ENCODE results near the gene PIK3C2B. TPM values are rescaled to one million over a fixed set of nuclear protein-coding genes. Genes with fewer than 3 reads are reported as not detected.

The PIK3C2B gene, protein sequence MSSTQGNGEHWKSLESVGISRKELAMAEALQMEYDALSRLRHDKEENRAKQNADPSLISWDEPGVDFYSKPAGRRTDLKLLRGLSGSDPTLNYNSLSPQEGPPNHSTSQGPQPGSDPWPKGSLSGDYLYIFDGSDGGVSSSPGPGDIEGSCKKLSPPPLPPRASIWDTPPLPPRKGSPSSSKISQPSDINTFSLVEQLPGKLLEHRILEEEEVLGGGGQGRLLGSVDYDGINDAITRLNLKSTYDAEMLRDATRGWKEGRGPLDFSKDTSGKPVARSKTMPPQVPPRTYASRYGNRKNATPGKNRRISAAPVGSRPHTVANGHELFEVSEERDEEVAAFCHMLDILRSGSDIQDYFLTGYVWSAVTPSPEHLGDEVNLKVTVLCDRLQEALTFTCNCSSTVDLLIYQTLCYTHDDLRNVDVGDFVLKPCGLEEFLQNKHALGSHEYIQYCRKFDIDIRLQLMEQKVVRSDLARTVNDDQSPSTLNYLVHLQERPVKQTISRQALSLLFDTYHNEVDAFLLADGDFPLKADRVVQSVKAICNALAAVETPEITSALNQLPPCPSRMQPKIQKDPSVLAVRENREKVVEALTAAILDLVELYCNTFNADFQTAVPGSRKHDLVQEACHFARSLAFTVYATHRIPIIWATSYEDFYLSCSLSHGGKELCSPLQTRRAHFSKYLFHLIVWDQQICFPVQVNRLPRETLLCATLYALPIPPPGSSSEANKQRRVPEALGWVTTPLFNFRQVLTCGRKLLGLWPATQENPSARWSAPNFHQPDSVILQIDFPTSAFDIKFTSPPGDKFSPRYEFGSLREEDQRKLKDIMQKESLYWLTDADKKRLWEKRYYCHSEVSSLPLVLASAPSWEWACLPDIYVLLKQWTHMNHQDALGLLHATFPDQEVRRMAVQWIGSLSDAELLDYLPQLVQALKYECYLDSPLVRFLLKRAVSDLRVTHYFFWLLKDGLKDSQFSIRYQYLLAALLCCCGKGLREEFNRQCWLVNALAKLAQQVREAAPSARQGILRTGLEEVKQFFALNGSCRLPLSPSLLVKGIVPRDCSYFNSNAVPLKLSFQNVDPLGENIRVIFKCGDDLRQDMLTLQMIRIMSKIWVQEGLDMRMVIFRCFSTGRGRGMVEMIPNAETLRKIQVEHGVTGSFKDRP (N-terminal part only)
- total RNA-seq (39.5 TPM), polyA plus RNA-seq (1 to 10 TPM in 3 of 4 donors, under 1 TPM in 1; 0.90 to 2.2 (median 1.5) TPM)

DNA sequence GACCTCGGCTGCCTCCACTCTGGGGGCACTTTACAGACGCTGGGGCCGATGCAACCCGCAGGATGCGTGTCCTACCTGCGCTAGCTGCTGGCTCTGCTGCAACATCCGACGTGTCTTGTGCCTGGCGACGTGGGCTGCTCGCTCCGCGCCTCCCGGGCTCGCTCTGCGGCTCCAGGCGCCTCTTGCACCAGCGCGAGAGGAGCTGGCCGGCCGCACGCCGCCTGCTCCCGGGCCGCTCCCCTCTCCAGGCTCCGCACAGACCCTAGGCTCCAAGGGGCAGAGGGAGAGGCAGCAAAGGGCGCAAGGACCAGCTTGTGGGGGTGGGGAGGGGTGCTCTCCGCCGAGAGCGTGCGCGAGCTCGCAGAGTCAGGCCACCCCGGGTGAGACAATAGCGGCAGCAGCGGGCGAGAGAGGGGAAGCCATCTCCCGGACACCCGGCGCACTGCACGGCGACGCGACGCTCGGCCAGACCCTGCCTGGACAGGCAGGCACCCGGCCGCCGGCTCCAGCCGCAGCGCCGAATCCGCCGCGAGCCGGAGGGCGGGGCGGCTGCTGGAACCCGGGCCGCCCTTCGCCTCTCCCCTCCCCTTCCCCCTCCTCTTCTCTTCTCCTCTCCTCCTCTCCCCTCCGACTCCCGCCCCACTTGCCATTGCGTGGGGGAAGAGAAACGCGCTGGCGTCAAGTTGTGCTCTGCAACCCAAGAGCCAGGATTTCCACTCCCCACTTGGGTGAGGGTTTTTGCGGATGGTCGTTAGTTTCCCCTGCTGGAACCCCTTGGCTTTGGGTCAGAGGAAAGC lies at the start of gene PIK3C2B:
Gene PIK3C2B, minus strand, starts transcription at position 525 of the 797 bp plus-strand sequence. CDS start 25,003 bp downstream, outside the sequence.
- Mint-ChIP-seq H3K36me3 (no peaks in the 10 kb centered on the region), H3K27me3 (peaks cover 14% of the 10 kb centered on the region), H3K4me3 (peak within 1 kb of the TSS; percentile 88 to 98 (median 92)), H3K9me3 (no peaks in the 10 kb centered on the region), H3K27ac (peak within 1 kb of the TSS; percentile 91 to 98 (median 97)), H3K4me1 (peaks cover 15 to 53% (median 37%) of the 10 kb centered on the region in 4 donors)
- Histone ChIP-seq H3K27me3 (ENCODE audit: control insufficient read depth, insufficient read depth, low read length) (no peaks in the 10 kb centered on the region), H3K4me3 (ENCODE audit: low read depth, low read length) (peak within 1 kb of the TSS; percentile 93), H3K36me3 (ENCODE audit: control insufficient read depth, insufficient read depth, low read length) (peaks cover 5% of the 10 kb centered on the region), H3K27ac (ENCODE audit: insufficient read depth, low read length, poor library complexity, severe bottlenecking) (peak within 1 kb of the TSS; percentile 77), H3K4me1 (ENCODE audit: control insufficient read depth, insufficient read depth, low read length, poor library complexity, severe bottlenecking) (peaks cover 34% of the 10 kb centered on the region), H3K9me3 (ENCODE audit: control insufficient read depth in 2 of 2, low read length in 2 of 2) (no peaks in the 10 kb centered on the region)
- DNase-seq (peak; percentile 55 to 77 (median 74)), ATAC-seq (ENCODE audit: low read depth in 2 of 2) (peak; percentile 79 to 85)

DNA sequence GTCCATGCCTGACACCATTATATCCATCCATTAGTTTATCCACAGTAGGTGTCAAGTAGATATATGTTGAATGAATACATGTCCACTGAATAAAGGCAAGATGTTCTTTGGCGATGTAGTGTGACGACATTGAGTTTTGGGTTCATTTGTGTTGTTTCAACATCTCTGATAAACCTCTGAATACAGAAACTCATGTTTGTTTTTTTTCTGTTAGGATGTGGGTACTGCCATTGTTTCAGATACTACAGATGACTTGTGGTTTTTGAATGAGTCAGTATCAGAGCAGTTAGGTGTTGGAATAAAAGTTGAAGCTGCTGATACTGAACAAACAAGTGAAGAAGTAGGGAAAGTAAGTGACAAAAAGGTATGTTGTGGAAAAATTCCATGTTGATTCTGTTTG lies 49.7 kb upstream of the PIK3C2B start:
- Histone ChIP-seq H3K36me3 (ENCODE audit: control insufficient read depth, insufficient read depth, low read length) (peaks cover 82% of the 10 kb centered on the region), H3K4me1 (ENCODE audit: control insufficient read depth, insufficient read depth, low read length, poor library complexity, severe bottlenecking) (peaks cover 20% of the 10 kb centered on the region), H3K4me3 (ENCODE audit: low read depth, low read length) (peak overlapping the region; percentile 65), H3K27me3 (ENCODE audit: control insufficient read depth, insufficient read depth, low read length) (no peaks in the 10 kb centered on the region), H3K9me3 (ENCODE audit: control insufficient read depth in 2 of 2, low read length in 2 of 2) (no peaks in the 10 kb centered on the region), H3K27ac (ENCODE audit: insufficient read depth, low read length, poor library complexity, severe bottlenecking) (peak overlapping the region; percentile 81)
- DNase-seq = peak in 2 of 3 donors; percentile 71 to 81
- ATAC-seq (ENCODE audit: low read depth in 2 of 2) = peak; percentile 96 to 98
- peaks cover 34 to 65% (median 49%) of the 10 kb centered on the region in 4 donors for H3K4me1 Mint-ChIP-seq
- H3K27me3 Mint-ChIP-seq = no peaks in the 10 kb centered on the region
- peaks cover 81% of the 10 kb centered on the region for H3K36me3 Mint-ChIP-seq
- H3K4me3 Mint-ChIP-seq = peak overlapping the region in 3 of 4 donors; percentile 41 to 62 (median 50)
- H3K27ac Mint-ChIP-seq = peak overlapping the region; percentile 87 to 97 (median 92)
- peaks cover 0 to 5% (median 0%) of the 10 kb centered on the region in 7 donors for H3K9me3 Mint-ChIP-seq

DNA sequence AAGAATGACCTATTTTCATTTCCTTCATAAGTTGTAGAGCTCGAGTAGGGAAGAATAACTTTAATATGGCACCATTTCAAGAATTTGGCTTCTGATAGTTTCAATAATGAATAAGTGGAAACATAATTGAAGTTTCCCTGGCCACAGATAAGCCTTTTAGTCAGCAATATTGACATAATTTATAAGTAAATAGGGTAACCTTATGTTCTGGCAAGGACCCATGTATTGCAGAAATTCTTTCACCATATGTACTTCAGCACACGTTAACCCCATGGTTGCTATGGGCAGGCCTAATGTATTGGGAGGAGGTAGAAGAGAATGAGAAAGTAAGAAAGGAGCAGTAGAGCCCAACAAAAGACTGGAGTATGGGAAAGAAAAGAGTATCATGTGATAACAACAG lies 47.0 kb upstream of the PIK3C2B start:
- Histone ChIP-seq H3K4me1 (ENCODE audit: control insufficient read depth, insufficient read depth, low read length, poor library complexity, severe bottlenecking) (peaks cover 20% of the 10 kb centered on the region), H3K27me3 (ENCODE audit: control insufficient read depth, insufficient read depth, low read length) (no peaks in the 10 kb centered on the region), H3K4me3 (ENCODE audit: low read depth, low read length) (no peak overlapping the region), H3K27ac (ENCODE audit: insufficient read depth, low read length, poor library complexity, severe bottlenecking) (no peak overlapping the region), H3K36me3 (ENCODE audit: control insufficient read depth, insufficient read depth, low read length) (peaks cover 79% of the 10 kb centered on the region), H3K9me3 (ENCODE audit: control insufficient read depth in 2 of 2, low read length in 2 of 2) (no peaks in the 10 kb centered on the region)
- H3K27ac Mint-ChIP-seq = peak overlapping the region in 2 of 3 donors; percentile 52 to 60
- peak overlapping the region in 1 of 4 donors; percentile 78 for H3K4me3 Mint-ChIP-seq
- H3K9me3 Mint-ChIP-seq = peaks cover 0 to 5% (median 0%) of the 10 kb centered on the region in 7 donors
- DNase-seq (no peak), ATAC-seq (ENCODE audit: low read depth in 2 of 2) (no peak)
- peaks cover 76% of the 10 kb centered on the region for H3K36me3 Mint-ChIP-seq
- H3K27me3 Mint-ChIP-seq = no peaks in the 10 kb centered on the region
- peaks cover 38 to 63% (median 43%) of the 10 kb centered on the region in 4 donors for H3K4me1 Mint-ChIP-seq

DNA sequence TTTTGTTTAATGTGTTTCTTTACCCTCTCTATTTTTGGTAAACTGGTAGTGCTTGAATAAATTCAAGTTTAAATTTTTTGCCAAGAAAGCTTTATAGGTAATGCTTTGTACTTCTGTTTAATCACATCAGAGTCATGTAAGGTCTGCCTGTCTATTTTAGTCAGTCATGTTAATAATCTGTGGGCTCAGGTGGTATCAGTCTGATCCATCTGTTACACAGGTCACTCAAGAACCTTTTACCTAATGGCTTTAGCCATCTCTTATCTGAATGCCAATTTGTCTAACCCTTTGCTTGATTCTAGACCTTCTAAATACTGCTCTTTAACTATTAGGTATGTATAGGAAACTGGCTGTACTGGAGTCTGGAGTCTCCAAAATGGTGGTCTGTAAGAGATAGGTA lies 38.2 kb upstream of the PIK3C2B start:
- Mint-ChIP-seq H3K36me3 (peaks cover 53% of the 10 kb centered on the region), H3K4me1 (peaks cover 6 to 39% (median 22%) of the 10 kb centered on the region in 4 donors), H3K27ac (peak overlapping the region in 2 of 3 donors; percentile 7 to 65), H3K4me3 (no peak overlapping the region), H3K27me3 (no peaks in the 10 kb centered on the region), H3K9me3 (no peaks in the 10 kb centered on the region)
- no peak overlapping the region for H3K4me3 ChIP-seq (ENCODE audit: low read depth, low read length)
- H3K36me3 ChIP-seq (ENCODE audit: control insufficient read depth, insufficient read depth, low read length) = peaks cover 93% of the 10 kb centered on the region
- ATAC-seq (ENCODE audit: low read depth in 2 of 2) (no peak), DNase-seq (no peak)
- no peaks in the 10 kb centered on the region for H3K27me3 ChIP-seq (ENCODE audit: control insufficient read depth, insufficient read depth, low read length)
- no peak overlapping the region for H3K27ac ChIP-seq (ENCODE audit: insufficient read depth, low read length, poor library complexity, severe bottlenecking)
- no peaks in the 10 kb centered on the region for H3K9me3 ChIP-seq (ENCODE audit: control insufficient read depth in 2 of 2, low read length in 2 of 2)
- no peaks in the 10 kb centered on the region for H3K4me1 ChIP-seq (ENCODE audit: control insufficient read depth, insufficient read depth, low read length, poor library complexity, severe bottlenecking)

DNA sequence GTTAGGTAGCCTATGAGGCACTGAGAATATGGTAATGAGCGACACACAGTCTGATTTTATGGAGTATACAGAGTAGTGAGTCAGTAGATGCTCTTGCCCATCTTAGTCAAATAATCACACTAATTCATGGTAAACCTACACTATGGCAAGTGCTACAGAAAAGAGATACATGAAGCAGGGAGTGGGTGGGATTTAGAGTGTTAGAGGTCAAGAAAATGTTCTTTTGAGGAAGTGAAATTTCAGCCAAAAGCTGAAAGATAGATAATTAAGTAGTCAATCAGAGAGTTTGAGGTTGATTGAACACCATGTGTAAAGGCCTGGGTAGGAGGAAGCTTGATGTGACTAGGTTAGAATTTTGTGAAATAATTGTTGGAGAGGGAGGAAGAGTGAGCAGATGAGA lies 36.3 kb upstream of the PIK3C2B start:
- no peaks in the 10 kb centered on the region for H3K4me1 ChIP-seq (ENCODE audit: control insufficient read depth, insufficient read depth, low read length, poor library complexity, severe bottlenecking)
- Mint-ChIP-seq H3K4me3 (no peak overlapping the region), H3K27ac (peak overlapping the region in 1 of 3 donors; percentile 62), H3K27me3 (no peaks in the 10 kb centered on the region), H3K4me1 (peaks cover 6 to 39% (median 18%) of the 10 kb centered on the region in 4 donors), H3K36me3 (peaks cover 43% of the 10 kb centered on the region), H3K9me3 (no peaks in the 10 kb centered on the region)
- DNase-seq (no peak), ATAC-seq (ENCODE audit: low read depth in 2 of 2) (no peak)
- no peaks in the 10 kb centered on the region for H3K27me3 ChIP-seq (ENCODE audit: control insufficient read depth, insufficient read depth, low read length)
- H3K4me3 ChIP-seq (ENCODE audit: low read depth, low read length) = no peak overlapping the region
- peaks cover 94% of the 10 kb centered on the region for H3K36me3 ChIP-seq (ENCODE audit: control insufficient read depth, insufficient read depth, low read length)
- H3K9me3 ChIP-seq (ENCODE audit: control insufficient read depth in 2 of 2, low read length in 2 of 2) = no peaks in the 10 kb centered on the region
- no peak overlapping the region for H3K27ac ChIP-seq (ENCODE audit: insufficient read depth, low read length, poor library complexity, severe bottlenecking)

DNA sequence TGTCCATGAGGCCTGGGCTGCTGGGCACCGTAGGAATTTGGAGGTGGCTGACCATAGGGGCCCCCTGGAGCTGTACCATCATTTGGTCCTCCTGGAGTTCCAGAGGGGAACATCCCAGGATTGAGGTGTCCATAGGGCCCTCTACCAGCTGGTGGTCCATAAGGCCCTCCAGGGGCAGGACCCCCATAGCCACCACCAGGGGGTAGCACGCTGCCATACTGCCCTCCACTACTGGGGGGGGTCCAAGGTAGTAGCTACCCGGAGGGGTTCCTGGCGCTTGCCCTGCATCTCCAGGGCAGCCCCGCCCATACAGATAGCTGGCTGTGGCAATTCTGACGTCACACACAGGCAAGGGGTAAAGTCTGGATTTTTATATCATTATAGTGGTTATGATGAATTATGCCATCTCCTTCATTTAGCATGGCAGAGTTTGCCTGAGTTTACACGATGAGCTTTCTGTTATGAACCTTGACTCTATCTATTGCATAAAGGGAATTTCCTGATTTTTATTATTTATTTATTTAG lies 34.8 kb upstream of the PIK3C2B start:
- H3K4me3 Mint-ChIP-seq = no peak overlapping the region
- ATAC-seq (ENCODE audit: low read depth in 2 of 2) = no peak
- no peak overlapping the region for H3K27ac Mint-ChIP-seq

More for the DNA sequence above, 34.8 kb upstream of the PIK3C2B start:
- Histone ChIP-seq H3K9me3 (ENCODE audit: control insufficient read depth in 2 of 2, low read length in 2 of 2) (no peaks in the 10 kb centered on the region), H3K36me3 (ENCODE audit: control insufficient read depth, insufficient read depth, low read length) (peaks cover 96% of the 10 kb centered on the region), H3K27me3 (ENCODE audit: control insufficient read depth, insufficient read depth, low read length) (no peaks in the 10 kb centered on the region), H3K4me1 (ENCODE audit: control insufficient read depth, insufficient read depth, low read length, poor library complexity, severe bottlenecking) (peaks cover 11% of the 10 kb centered on the region), H3K4me3 (ENCODE audit: low read depth, low read length) (no peak overlapping the region), H3K27ac (ENCODE audit: insufficient read depth, low read length, poor library complexity, severe bottlenecking) (peak overlapping the region; percentile 9)
- Mint-ChIP-seq H3K36me3 (peaks cover 43% of the 10 kb centered on the region), H3K27me3 (no peaks in the 10 kb centered on the region), H3K9me3 (peaks cover 0 to 1% (median 0%) of the 10 kb centered on the region in 7 donors), H3K4me1 (peaks cover 12 to 45% (median 22%) of the 10 kb centered on the region in 4 donors)
- DNase-seq = no peak

All from CD4-positive, CD25-positive, alpha-beta regulatory T cell (primary cell).